Stimulated activated CD4-positive, alpha-beta T cell treated with anti-CD3 and anti-CD28 coated beads, Interleukin-1b, Interleukin-23, amount 100 ng/mL, for 4 hours (primary cell): ENCODE results near the gene DDX51.
"Not testable (repeated sequence)": the region's sequence is repeated elsewhere in the genome, so short reads cannot be mapped to it uniquely, and the experiment has no call there.

Source experiments
- DNase-seq, 2 donors: peaks; one replicate each; pipeline ENCODE4 v3.0.0-alpha.2; 2020; ENCODE audit warnings: low read depth in 2 of 2

Gene DDX51

DNA sequence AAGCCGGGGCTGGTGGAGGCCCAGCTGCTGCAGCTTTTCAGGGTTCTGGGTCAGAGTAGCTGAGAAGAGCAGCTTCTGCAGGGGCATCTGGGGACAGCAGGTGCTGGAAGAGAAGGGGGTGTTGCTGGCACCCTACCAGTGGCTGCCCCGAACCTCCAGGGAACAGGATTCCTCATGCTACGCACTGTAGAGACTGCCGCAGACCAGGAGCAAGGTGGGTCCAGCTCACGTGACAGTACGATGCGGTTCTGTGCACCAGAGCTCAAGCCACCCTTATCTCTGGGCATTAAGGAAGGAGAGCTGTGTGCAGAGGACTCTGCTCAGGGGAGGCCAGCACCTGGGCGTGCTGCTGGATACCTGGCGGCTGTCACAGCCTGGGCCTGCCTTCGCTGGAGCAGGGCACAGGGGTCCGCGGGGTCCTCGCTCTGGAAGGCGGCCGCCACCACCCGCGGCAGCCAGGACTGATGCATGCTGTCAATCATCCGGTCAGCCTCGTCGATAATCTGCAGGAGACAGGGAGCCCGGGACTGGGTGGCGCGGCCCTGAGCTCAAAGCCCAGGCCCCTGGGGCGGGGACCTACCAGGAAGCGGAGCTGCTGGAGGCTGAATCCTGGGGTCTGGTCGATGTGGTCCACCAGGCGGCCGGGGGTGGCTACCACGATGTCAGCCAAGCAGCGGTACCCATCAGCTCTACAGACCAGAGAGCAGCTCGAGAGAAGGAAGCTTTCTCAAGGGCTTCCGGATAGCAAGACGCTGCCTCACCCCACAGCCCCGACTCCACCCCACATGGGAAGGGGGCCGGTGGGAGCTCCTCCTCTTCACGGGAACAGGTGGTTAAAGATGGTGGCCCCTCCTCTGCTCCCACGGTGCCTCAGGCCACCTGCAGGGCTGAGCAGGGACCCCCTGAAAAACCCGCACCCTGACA lies 2.9 kb downstream of the DDX51 start:
- no peak for DNase-seq

DNA sequence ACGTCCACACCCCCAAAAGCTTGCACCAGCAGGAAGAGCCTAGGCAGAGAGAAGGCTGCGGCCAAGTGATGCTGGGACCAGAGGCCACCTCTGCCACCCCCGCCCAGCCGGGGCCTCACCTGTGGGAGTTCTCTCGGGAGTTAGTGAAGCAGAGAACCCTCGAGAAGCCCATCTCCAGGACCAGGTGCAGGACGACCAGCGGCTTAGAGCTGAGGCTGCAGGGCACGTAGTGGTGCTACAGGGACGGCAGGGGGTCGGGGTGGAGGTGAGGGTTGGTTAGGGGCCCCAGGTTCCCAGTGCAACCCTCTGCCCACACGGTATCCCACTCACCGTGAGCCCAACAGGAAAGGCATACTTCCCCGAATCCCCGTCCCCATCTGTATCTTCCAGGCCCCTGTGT lies 3.6 kb downstream of the DDX51 start:
- no peak for DNase-seq

DNA sequence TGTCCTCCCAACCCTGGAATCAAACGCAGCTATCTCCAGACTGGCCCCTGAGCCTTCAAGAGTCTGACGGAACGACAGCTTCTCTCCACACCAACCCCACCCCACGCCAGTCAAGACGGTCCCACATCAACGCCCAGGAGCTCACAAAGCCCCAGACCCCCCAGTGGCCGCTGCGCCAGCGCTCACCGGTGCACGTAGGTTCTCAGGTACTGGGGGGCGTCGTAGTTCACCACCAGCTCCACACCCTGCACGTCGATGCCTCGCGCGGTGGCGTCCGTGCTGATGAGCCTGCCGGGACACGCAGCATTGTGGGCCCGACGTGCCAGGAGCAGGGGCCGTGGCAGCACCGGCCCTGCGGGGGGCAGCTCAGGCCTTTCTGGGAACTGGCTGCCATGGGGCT lies 4.2 kb downstream of the DDX51 start:
- DNase-seq, result no peak

DNA sequence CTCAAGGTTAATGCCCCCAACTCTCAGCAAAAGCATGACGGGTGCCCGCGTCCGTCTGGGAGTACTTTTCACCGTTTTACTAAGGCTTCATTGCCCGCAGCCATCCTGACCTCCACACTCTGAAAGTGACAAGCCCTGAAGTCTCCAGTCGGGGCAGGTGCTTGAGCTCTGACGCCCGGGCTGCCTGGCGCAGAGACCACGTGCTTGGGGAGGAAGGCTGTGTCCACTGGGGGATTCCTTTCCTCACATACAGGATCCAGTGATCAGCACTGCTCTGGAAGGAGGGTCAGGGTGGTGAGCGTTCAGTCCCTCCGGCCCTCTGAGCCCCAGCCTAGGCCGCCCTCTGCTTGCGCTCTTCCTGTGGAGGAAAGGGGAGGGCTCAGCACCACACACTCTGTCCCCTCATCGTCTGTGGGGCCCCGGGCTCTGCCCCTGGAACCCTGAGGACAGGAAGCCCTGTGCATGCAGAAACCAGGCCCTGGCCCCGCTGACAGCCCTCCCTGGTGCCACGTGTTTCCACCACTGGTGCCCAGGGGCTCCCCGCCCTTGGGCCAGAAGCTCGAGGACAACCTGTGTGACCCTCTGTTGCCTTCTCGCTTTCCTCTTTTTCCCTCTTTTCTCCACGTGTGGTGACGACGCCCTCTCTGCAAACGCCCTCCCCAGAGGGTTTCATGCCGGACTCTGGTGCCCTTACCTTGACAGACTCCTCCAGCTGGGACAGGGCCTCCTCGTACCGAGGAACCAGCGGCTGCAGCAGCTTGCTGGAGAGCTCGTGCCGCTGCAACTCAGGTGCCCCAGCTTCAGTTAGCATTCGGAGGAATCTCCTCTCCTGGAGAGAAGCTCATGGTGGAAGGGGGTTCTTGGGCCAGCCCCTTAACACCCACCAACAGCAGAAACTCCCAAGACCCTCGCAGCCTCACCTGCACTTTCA lies 4.9 kb downstream of the DDX51 start:
- DNase-seq, result no peak

DNA sequence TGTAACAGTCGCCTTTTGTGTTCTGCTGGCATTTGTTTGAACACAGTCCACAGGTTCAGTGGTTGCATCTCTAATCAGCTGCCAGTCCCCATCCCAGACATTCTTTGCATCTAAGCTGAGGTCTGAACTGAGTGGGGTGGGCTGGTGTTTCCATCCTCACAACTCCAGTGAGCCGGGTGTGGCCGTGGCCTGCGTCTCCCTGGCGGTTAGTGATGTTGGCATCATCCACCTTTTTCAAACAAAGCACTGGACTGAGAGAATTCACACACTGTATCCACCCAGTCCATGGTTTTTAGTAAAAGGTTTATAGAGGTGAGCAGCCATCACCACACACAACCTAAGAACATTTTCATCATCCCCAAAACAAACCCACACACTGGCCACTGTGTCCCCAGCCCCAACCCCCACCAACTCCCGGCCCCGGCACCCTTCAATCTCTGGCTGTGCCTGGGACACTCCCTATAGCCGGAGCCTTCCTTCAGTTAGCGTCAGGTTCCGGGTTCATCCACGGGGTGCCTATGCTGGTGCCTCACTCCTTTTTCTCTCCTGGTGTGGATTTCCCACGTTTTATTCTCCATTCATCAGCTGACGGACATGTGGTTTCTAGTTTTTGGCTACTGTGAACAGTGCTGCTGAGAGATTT lies 6.5 kb downstream of the DDX51 start:
- no peak for DNase-seq

DNA sequence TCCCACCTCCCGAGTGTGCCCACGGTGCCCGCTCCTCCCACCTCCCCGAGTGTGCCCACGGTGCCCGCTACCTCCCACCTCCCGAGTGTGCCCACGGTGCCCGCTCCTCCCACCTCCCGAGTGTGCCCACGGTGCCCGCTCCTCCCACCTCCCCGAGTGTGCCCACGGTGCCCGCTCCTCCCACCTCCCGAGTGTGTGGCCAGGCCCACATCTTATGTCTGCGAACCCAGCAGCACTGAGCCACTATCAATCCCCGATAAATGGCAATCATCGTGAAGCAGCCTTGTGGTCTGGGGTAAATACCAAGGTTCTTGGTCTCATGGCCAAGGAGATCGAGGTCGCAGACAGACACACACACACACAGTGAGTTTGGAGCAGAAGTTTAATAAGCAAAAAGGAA lies 7.9 kb downstream of the DDX51 start:
- not testable (repeated sequence) for DNase-seq

DNA sequence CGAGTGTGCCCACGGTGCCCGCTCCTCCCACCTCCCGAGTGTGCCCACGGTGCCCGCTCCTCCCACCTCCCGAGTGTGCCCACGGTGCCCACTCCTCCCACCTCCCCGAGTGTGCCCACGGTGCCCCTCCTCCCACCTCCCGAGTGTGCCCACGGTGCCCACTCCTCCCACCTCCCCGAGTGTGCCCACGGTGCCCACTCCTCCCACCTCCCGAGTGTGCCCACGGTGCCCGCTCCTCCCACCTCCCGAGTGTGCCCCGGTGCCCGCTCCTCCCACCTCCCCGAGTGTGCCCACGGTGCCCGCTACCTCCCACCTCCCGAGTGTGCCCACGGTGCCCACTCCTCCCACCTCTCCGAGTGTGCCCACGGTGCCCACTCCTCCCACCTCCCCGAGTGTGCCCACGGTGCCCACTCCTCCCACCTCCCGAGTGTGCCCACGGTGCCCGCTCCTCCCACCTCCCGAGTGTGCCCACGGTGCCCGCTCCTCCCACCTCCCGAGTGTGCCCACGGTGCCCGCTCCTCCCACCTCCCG lies 9.4 kb downstream of the DDX51 start:
- not testable (repeated sequence) for DNase-seq

DNA sequence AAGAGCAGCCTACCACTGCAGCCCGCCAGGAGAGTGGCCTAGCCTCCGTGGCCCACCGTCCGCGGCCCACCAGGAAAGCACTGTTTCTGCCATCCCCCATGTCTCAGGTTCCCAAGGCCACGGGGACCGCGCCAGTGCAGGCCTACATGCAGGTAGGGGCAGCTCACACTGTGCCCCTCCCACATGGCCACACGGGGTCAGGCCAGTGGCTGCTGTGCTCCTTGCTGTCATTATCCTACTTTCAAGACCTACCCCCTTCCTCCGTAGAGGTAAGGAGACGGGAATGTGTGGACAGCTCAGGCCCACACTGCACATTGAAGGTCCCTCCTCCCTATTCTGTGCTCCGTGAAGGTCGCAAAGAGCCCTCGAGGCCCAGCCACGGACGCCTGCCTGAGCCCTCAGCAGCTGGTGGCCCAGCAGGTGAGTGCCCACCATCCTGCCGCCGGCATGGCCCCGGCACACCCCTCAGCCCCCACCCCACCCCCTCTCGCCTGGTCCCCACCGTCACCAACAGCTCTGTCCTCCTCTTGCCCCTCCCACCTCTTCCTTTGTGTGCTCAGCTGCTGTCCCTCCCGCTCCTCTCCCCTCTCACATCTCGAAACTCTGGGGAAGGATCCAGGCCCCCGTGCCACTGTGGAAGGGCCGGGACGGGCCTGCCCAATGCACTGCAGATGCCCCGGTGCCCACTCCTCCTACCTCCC lies 10.0 kb downstream of the DDX51 start:
- DNase-seq, result no peak

DNA sequence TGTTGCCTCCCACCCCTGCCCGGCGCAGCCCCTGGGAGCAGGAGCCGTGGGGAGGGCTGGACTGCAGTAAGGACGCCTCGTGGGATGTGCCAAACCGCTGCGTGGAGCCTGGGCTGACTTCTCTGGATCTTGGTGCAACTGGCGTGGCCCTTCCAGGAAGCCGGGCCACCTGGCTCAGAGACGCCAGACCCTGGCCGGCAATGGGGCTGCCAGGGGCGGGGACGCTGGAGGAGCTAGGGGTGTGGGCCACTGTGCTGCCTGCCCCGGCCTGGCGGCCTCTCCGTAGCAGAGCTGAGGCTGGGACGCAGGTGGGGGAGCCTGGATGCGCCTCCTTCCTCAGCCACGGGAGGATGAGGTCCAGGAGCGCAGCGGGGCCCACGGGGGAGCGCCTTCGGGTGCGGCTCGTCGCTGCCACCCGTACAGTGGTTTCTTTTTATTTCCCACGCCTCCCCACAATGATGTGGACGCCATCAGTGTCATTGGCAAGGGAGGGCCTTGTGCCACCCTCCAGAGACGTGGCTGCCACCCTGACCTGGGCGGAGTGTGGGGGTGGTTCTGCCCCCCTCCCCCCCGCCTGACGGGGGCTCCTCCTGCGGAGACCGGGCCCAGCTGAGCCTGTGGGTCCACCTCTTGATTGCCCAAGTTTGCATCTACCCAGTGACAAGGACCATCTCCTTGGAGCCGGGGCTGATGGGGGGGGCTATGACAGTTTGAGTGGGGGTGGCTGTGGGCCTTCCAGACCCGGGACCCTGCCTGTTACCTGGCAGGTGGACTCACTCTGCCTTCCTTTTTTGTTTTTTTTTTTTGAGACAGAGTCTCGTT lies 11.3 kb downstream of the DDX51 start:
- no peak for DNase-seq

DNA sequence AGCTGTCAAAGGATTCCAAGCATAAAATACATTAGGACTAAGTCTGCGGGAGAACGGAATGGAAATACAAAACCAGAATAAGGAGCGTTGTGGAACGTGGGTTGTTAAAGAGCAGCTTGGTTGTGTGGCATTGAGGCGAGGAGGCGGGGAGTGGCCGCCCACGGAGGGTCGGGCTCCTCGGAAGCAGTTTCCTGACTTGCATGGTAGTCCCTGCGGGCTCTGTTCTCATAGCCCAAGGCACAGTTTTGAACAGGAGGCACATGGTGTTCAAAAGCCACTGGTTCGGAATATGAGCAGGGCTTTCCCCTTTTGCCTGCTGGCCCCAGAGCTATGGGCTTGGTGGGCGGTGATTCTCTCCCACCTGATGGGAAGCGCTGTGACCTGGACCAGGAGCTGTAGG lies 12.2 kb downstream of the DDX51 start:
- no peak for DNase-seq

DNA sequence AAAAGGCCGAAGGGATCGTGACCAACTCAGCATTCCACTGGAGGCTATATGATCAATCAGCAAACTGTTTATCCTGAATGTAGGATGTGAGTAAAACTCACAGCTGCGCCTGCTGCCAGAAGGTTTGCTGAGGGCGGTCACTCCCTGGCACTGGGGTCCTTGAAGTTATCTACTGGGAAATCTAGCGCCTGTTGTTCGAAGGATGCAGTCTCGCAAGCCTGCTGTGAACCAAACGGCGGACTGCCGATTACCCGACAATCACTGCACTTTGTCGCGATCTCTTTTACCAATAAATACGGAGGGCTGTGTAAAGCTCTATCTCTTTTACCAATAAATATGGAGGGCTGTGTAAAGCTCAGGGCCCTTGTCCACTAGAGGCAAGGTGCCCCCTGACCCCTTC lies 12.9 kb downstream of the DDX51 start:
- DNase-seq, result no peak

DNA sequence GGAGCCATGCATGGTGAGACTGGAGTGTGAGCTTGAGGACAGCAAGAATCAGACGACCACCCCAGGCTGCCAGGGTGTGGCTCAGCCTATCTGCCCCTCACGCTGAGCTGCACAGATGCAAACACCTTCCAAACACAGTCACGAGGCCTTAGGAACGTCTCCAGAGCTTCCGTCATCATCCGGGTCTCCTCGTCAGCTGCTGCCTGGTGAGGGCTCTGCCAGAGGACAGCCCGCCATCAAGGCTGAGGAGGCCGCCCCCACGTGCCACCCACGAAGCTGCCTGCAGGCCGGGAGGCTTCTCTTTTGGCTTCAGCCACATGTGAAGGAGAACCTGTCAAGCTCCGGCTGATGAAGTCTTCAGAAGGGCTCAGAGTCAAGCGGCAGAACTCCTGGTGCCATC lies 13.4 kb downstream of the DDX51 start:
- DNase-seq, result no peak

DNA sequence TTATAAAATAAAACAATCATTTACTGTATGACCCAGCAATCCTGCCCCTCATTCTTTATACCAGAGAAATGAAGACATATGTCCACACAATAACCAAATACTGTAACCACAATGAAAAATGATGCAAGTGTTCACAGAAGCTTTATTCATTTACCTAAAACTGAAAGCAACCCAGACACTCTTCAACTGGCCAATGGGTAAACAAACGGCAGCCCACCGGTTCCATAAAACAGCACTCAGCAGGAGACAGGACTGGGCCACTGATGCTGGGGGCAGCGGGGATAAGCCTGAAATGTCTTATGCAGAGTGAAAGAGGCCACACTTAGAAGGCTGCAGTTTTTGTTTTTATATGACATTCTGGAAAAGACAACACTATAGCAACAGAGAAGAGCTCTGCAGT lies 15.1 kb downstream of the DDX51 start:
- no peak for DNase-seq

DNA sequence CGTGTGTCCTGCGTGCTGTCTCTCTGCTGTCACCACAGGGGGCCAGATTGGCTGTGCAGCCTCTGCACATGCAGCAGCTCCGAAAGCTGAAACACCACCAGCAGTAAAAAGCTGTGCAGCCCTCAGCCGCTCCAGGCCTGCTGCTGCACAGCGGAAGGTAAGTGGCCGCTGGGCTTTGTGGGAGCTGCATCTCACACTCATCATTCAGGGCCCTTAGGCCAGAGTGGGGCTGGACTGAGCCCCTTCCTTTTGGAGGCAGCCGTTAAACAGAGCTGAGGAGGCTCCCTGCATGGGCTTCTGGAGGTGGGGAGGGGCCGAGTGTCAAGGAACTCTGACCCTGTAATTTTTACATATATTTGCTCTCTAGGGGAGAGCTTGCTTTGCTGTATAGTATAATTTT lies 17.1 kb downstream of the DDX51 start:
- no peak for DNase-seq

DNA sequence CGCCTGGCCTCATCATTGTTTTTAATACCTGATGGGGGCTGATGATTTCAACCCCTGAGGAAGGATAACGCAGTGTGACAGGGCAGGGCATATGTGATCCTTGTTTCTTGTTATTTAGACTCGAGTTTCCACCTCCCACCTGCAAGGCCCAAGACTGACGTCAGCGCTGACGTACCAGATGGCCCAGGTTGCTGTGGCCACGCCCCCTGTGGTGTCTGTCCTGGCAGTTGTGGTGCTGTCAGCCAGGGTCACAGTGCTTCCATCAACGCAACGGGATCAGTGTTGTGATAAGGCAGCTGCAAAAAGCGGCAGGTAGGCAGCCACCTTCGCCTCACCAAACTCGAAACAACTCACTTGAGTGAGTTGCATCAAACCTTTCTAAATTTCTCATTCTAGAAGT lies 18.4 kb downstream of the DDX51 start:
- no peak for DNase-seq

DNA sequence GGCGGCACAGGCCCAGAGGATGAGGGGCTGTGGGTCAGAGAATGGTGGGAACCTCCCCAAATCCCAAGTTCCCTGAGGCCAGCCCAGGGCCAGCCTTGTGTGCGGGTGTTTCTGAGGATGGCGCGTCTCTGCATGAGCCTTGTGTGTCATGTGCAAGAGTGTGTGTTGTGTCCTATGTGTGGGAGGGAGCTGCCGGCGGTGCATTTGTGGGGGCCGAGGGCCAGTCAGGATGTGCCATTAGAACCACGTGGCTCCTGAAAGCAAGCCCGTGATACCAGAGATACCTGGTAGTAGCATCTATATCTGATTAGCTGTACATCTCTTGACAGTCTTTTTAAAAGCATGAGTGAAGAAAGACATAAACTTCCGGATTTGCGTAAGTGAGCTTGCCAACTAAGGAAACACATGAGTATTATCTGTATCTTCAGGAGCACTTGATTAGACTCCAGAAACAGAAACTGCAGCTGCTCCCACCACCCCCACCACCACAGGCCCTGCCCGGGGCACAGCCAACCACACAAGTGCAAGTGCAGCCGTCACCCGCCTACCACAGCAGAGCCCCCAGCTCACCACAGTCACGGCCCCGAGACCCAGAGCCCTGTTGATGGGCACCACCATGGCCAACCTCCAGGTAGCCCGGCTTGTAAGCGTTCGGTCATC lies 19.2 kb downstream of the DDX51 start:
- DNase-seq, result no peak

DNA sequence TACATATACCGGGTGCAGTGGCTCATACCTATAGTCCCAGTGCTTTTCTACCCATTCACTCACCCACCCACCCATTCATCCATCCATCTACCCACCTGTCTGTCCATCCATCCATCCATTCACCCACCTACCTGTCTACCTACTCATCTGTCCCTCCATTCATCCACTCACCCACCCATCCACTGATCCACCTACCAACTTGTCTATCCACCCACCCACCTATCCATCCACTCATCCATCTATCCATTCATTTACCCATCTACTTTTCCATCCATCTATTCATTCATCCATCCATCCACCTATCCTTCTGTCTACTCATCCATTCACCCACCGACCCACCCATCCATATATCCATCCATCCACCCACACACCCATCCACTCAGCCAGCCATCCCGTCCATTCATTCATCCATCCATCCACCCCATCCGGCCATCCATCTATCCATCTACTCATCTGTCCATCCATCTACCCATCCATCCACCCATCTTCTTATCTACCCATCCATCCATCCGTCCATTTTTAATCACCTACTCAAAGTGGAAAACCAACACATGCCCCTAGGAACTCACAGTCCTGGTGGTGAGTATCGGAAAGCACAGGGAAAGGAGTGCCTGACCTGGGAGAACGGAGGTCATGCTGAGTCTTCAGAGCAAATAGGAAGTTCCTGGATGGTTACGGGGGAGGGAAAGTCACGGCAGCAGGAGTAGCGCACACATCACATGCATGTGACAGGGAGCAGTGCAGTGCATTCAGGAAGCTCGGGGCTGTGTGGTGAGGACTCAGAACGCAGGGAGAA lies 20.0 kb downstream of the DDX51 start:
- DNase-seq, result no peak

DNA sequence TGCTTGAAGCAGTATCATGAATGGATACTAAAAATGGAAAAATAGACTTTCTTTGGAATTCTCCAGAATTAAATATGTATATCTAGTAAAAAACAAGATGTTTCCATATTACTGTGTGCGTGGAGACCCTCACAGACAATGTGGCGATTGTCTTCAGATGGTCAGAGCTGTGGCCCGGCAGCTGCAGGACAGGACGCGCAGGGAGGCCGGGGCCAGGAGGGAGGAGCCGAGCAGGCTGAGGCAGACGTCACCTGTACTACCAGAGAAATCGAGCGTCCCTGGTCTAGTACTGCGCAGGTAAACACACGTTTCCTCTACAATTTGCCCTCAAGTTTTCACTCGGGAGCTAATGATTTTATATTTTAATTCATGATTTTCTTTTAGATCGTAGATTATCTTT lies 22.8 kb downstream of the DDX51 start:
- DNase-seq, result no peak

DNA sequence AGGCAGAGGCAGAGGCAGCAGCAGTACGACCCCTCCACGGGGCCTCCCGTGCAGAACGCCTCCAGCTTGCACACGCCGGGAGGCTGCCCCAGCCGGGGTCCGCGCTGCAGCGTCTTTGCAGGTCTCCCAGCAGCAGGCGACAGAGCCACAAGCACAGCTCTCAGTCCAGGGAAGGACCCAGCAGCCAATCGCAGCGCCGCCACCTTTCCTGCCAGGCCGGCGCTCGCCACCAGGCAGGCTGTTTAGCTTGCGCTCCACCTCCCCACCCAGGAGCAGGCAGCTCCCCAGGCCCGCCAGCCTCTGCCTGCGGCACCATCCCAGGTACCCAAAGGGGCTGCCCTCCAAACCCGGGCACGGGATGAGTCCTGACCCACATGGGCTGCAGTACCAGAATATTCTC lies 25.2 kb downstream of the DDX51 start:
- DNase-seq, result no peak
